Liver (tissue), 9 donors: Measurements from ENCODE around the gene SAPCD2. TPM values are rescaled to one million over a fixed set of nuclear protein-coding genes. Genes with fewer than 3 reads are reported as not detected.

Experiments
- DNase-seq: peaks from one replicate; pipeline ENCODE4 v3.0.0-alpha.2; 2017; ENCODE audit warnings: low spot score
- H3K27ac ChIP-seq, 2 donors: one replicate each; pipeline ENCODE4 v1.7.0; 2013; ENCODE audit warnings: inconsistent platforms in 2 of 2, low read length in 2 of 2, control low read depth in 1 of 2, low read depth in 1 of 2, mild to moderate bottlenecking in 1 of 2
- H3K27me3 ChIP-seq, 4 donors: one replicate each; pipeline versions ENCODE4 v1.6.1 to v1.7.0; 2013; ENCODE audit warnings: low read length in 3 of 4, inconsistent platforms in 1 of 4, mild to moderate bottlenecking in 1 of 4, moderate library complexity in 1 of 4; ENCODE audit not compliant: control insufficient read depth in 4 of 4, insufficient read depth in 4 of 4
- H3K36me3 ChIP-seq, 4 donors: one replicate each; pipeline versions ENCODE4 v1.6.1 to v1.7.0; 2013; ENCODE audit warnings: low read length in 3 of 4, mild to moderate bottlenecking in 3 of 4, low read depth in 1 of 4, moderate library complexity in 1 of 4; ENCODE audit not compliant: control insufficient read depth in 4 of 4, insufficient read depth in 3 of 4
- H3K4me1 ChIP-seq, 4 donors: one replicate each; pipeline versions ENCODE4 v1.6.1 to v1.7.0; 2013; ENCODE audit warnings: low read length in 3 of 4, mild to moderate bottlenecking in 3 of 4, moderate library complexity in 1 of 4; ENCODE audit not compliant: control insufficient read depth in 4 of 4, insufficient read depth in 4 of 4
- H3K4me3 ChIP-seq, 3 donors: one replicate each; pipeline versions ENCODE4 v1.6.1 to v1.7.0; 2013; ENCODE audit warnings: low read length in 3 of 3, control low read depth in 1 of 3, low read depth in 1 of 3, mild to moderate bottlenecking in 1 of 3
- H3K9ac ChIP-seq, 2 donors: one replicate each; pipeline ENCODE4 v1.7.0; 2013; ENCODE audit warnings: low read length in 2 of 2, mild to moderate bottlenecking in 2 of 2, moderate library complexity in 2 of 2, control low read depth in 1 of 2, low read depth in 1 of 2
- H3K9me3 ChIP-seq, 4 donors: one replicate each; pipeline versions ENCODE4 v1.6.1 to v1.7.0; 2013; ENCODE audit warnings: low read length in 3 of 4; ENCODE audit not compliant: control insufficient read depth in 4 of 4
- EGR1 ChIP-seq, 2 donors: IDR thresholded peaks; 2 replicates each; pipeline ENCODE4 v1.6.1; 2016 to 2018; ENCODE audit warnings: antibody characterized with exemption in 2 of 2, low read depth in 2 of 2
- FOXA2 ChIP-seq: IDR thresholded peaks from 2 replicates; pipeline ENCODE4 v1.6.1; 2016; ENCODE audit warnings: antibody characterized with exemption
- HNF4A ChIP-seq, 2 donors: conservative IDR thresholded peaks; 2 replicates each; pipeline ENCODE4 v1.6.1; 2016; ENCODE audit warnings: antibody characterized with exemption in 2 of 2, mild to moderate bottlenecking in 2 of 2
- HNF4G ChIP-seq: IDR thresholded peaks from 2 replicates; pipeline ENCODE4 v1.6.1; 2016; ENCODE audit warnings: antibody characterized with exemption
- JUND ChIP-seq, 2 donors: IDR thresholded peaks; 2 replicates each; pipeline ENCODE4 v1.6.1; 2016; ENCODE audit warnings: antibody characterized with exemption in 2 of 2
- MAX ChIP-seq: IDR thresholded peaks from 2 replicates; pipeline ENCODE4 v1.6.1; 2016; ENCODE audit warnings: antibody characterized with exemption
- NR2F2 ChIP-seq: IDR thresholded peaks from 2 replicates; pipeline ENCODE4 v1.6.1; 2016; ENCODE audit warnings: antibody characterized with exemption
- RAD21 ChIP-seq, 2 donors: IDR thresholded peaks; 2 replicates each; pipeline ENCODE4 v1.6.1; 2016; ENCODE audit warnings: antibody characterized with exemption in 2 of 2, mild to moderate bottlenecking in 2 of 2
- REST ChIP-seq: IDR thresholded peaks from 2 replicates; pipeline ENCODE4 v1.6.1; 2016; ENCODE audit warnings: antibody characterized with exemption, mild to moderate bottlenecking
- RXRA ChIP-seq, 2 donors: IDR thresholded peaks; 2 replicates each; pipeline ENCODE4 v1.6.1; 2017 to 2018; ENCODE audit warnings: antibody characterized with exemption in 2 of 2, mild to moderate bottlenecking in 1 of 2
- SP1 ChIP-seq: IDR thresholded peaks from 2 replicates; pipeline ENCODE4 v1.6.1; 2018; ENCODE audit warnings: antibody characterized with exemption, mild to moderate bottlenecking
- YY1 ChIP-seq: IDR thresholded peaks from 2 replicates; pipeline ENCODE4 v1.6.1; 2016; ENCODE audit warnings: antibody characterized with exemption, mild to moderate bottlenecking
- WGBS: extraction: QIAGEN DNeasy Blood & Tissue Kit; methylation state at CpG from one replicate; pipeline ENCODE4 v1.1.7; 2013; 5-methylcytosine and 5-hydroxymethylcytosine counted together
- polyA plus RNA-seq, 2 donors: library from polyadenylated mRNA; stranded (reverse) in 1 of 2; unstranded in 1 of 2; fragments of 200-250 nt in 1 of 2; fragments of >200 nt in 1 of 2; fragmentation: Nextera tagmentation in 1 of 2; extraction: Ambion mirVana in 1 of 2; gene quantifications; one replicate each; pipeline versions ENCODE4 v1.2.1 to v1.2.3, GENCODE V29; 2013 to 2015
- total RNA-seq, 2 donors: library from RNA; depleted of rRNA; stranded (reverse); fragments of >200 nt; gene quantifications; one replicate each; pipeline ENCODE4 v1.2.3, GENCODE V29; 2014
- donor health status: healthy.
- donor health status: healthy.
- donor health status: healthy.
- donor health status: healthy.
- donor health status: healthy.

SAPCD2 gene
- total and polyA plus RNA-seq, 4 donors: 0.06 to 1.8 (median 0.23) TPM

- TF ChIP-seq HNF4G (no peak), NR2F2 (no peak), FOXA2 (no peak), RAD21 (IDR thresholded peaks at IDR 0.05) (no peak), REST (no peak), EGR1 (IDR thresholded peaks at IDR 0.05; ENCODE audit: low read depth in 2 of 2) (no peak), HNF4A (conservative IDR thresholded peaks at IDR 0.05) (no peak), JUND (IDR thresholded peaks at IDR 0.05) (no peak)
Observed at GRCh38 chr9:137018761-137019559, 51.4 kb downstream of the SAPCD2 start (continued).

- H3K4me3 ChIP-seq: no peak overlapping the region
- peaks cover under 1 to 8% (median 7%) of the 10 kb centered on the region in 4 donors for H3K4me1 ChIP-seq
- WGBS: 93% methylated on average over 45 of the region's 45 CpGs
- peaks cover 2 to 31% (median 15%) of the 10 kb centered on the region in 4 donors for H3K36me3 ChIP-seq
- DNase-seq: no peak
- H3K27me3 ChIP-seq: no peaks in the 10 kb centered on the region
- no peak for TF ChIP-seq HNF4G
- no peak for TF ChIP-seq YY1
- TF ChIP-seq SP1: no peak
- no peak for TF ChIP-seq RXRA (IDR thresholded peaks at IDR 0.05)
- H3K9ac ChIP-seq: no peak overlapping the region
- no peak overlapping the region for H3K27ac ChIP-seq
- H3K9me3 ChIP-seq: no peaks in the 10 kb centered on the region
Observed at GRCh38 chr9:137017791-137018497, 52.4 kb downstream of the SAPCD2 start.

GRCh38 chr9:137017071-137017470 lies 53.3 kb downstream of the SAPCD2 start:
- Histone ChIP-seq H3K36me3 (peaks cover 2 to 37% (median 18%) of the 10 kb centered on the region in 4 donors), H3K4me3 (no peak overlapping the region), H3K27ac (no peak overlapping the region), H3K27me3 (no peaks in the 10 kb centered on the region), H3K9me3 (no peaks in the 10 kb centered on the region), H3K4me1 (peaks cover 0 to under 1% (median 0%) of the 10 kb centered on the region in 4 donors), H3K9ac (no peak overlapping the region)
- TF ChIP-seq SP1 (no peak), MAX (no peak), EGR1 (IDR thresholded peaks at IDR 0.05; ENCODE audit: low read depth in 2 of 2) (no peak), HNF4A (conservative IDR thresholded peaks at IDR 0.05) (no peak)
- 99% methylated on average over 28 of the region's 28 CpGs for WGBS
- no peak for DNase-seq
